ENCODE results near the gene PWWP2B.

The PWWP2B gene

GRCh38 chr10:132356621-132357195, 40.3 kb upstream of the PWWP2B start:
- Mint-ChIP-seq H3K4me1 (peaks cover 10% of the 10 kb centered on the region), H3K27ac (ENCODE audit: low read depth) (no peak overlapping the region), H3K9me3 (no peaks in the 10 kb centered on the region), H3K27me3 (no peaks in the 10 kb centered on the region), H3K4me3 (no peak overlapping the region), H3K36me3 (ENCODE audit: insufficient read depth) (no peaks in the 10 kb centered on the region)
- DNase-seq (ENCODE audit: low spot score in 2 of 2) (no peak), ATAC-seq (replicated peaks; ENCODE audit: extremely low read depth, poor library complexity, severe bottlenecking) (no peak)

DNA sequence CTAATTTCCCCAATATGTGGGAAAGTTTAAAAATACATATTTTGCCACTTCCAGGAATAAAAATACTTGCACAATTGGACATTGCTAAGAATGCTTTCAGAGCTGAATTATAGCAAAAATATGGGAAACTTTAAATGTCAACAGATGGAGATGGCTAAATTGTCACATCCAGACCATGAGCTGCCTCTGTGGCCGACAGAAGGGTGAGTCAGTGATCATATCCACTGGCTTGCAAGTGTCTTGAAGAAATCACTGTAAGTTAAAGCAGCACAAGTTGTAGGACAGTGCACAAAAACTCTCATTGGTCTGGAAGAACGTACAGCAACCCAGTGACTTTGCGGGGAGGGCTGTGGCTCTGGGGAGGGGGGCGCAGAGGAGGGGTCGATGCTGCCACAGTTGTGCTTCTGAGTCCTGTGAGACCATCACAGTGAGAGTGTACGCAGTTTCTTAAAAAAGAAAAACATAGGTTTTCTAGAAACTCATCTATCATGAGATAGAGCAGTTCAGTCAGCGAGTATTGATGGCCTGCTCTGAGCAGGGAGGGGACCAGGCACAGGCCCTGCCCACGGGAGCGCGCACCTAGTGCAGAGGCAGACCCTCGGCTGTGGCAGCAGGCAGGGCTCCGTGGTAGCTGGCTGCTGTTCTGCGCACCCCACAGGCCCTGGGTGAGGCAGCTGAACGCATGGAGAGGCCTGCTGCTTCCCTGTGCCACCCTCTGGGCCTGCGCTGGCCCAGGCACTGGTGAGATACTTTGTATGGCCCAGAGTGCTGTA, 39.5 kb upstream of the PWWP2B start:
- no peak for DNase-seq (ENCODE audit: low spot score in 2 of 2)
- Mint-ChIP-seq H3K27ac (ENCODE audit: low read depth) (peak overlapping the region; percentile 83), H3K36me3 (ENCODE audit: insufficient read depth) (no peaks in the 10 kb centered on the region), H3K4me1 (peaks cover 10% of the 10 kb centered on the region), H3K9me3 (no peaks in the 10 kb centered on the region), H3K27me3 (no peaks in the 10 kb centered on the region), H3K4me3 (no peak overlapping the region)
- ATAC-seq (replicated peaks; ENCODE audit: extremely low read depth, poor library complexity, severe bottlenecking): no peak

DNA sequence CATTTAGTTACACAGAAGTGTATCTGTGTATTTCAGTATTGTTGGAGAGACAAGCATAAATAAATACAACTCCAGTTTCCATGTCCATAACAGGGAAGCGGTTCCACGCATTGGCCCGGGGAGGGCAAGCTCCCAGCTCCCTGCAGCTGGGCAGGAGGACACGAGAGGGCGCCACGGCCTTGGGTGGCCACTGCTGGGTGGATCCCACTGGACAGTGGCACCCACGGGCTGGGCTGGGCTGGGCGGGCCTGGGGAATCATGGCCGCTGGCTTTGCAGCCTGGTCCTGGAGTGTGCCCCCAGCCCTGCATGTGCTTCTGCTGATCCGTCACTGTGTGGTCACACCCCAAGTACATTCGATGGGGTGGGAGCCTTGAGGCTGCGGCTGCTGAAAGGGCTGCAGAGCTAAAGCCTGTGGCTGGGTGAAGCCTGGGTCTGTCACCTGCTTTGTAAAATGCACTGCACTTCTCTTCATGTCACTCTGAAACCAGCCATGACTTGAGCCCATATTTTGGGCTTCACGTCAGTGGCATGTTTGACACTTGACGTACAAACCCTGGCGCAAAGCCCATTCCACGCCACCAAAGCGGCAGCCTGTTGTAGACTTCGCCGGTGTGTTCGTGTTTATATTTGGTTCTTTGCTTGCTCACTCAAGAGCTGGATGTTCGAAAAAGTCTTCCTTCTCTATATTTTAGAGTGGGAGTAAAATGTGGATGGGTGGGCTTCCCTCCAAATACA, 37.5 kb upstream of the PWWP2B start:
- ATAC-seq (replicated peaks; ENCODE audit: extremely low read depth, poor library complexity, severe bottlenecking) (no peak), DNase-seq (ENCODE audit: low spot score in 2 of 2) (no peak)
- H3K4me1 Mint-ChIP-seq: no peaks in the 10 kb centered on the region
- H3K27me3 Mint-ChIP-seq: no peaks in the 10 kb centered on the region
- no peak overlapping the region for H3K4me3 Mint-ChIP-seq
- no peaks in the 10 kb centered on the region for H3K36me3 Mint-ChIP-seq (ENCODE audit: insufficient read depth)
- no peaks in the 10 kb centered on the region for H3K9me3 Mint-ChIP-seq
- H3K27ac Mint-ChIP-seq (ENCODE audit: low read depth): no peak overlapping the region

DNA sequence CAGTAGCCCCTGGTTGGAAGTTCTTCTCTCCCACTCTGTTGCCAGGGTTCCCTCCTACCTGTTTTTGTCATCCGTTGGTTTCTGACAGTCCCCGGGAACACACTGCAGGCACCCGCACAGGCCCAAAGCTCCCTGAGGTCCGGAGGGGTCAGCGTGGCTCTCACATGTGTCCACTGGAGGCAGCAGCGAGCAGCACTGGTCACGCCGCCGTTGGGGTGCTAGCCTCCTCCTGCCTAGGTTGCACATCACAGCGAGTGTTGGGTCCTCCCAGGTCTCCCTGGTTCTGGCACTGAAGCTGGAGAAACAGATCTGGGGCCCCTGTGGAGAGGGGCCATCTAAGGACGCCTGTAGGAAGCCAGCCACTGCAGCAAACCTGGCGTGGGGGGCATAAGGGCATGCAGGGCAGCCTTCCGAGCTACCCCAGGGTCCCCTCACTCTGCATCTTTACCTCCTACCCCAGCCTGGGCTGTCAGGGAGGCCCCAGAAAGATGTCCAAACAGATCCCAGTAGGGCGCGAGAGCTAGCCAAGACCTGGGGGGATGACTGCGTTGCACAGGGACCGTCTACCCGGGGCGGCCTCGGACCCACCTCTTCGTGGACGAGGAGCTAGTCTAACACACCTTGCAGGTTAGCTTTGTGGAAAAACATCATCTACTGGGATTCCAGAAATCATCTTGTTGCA, 36.1 kb upstream of the PWWP2B start:
- Mint-ChIP-seq H3K9me3 (no peaks in the 10 kb centered on the region), H3K4me3 (no peak overlapping the region), H3K27ac (ENCODE audit: low read depth) (no peak overlapping the region), H3K27me3 (no peaks in the 10 kb centered on the region), H3K36me3 (ENCODE audit: insufficient read depth) (no peaks in the 10 kb centered on the region), H3K4me1 (no peaks in the 10 kb centered on the region)
- DNase-seq (ENCODE audit: low spot score in 2 of 2) (no peak), ATAC-seq (replicated peaks; ENCODE audit: extremely low read depth, poor library complexity, severe bottlenecking) (no peak)

- Mint-ChIP-seq H3K9me3 (no peaks in the 10 kb centered on the region), H3K27me3 (no peaks in the 10 kb centered on the region), H3K4me1 (no peaks in the 10 kb centered on the region), H3K27ac (ENCODE audit: low read depth) (no peak overlapping the region), H3K36me3 (ENCODE audit: insufficient read depth) (no peaks in the 10 kb centered on the region), H3K4me3 (no peak overlapping the region)
- no peak for ATAC-seq (replicated peaks; ENCODE audit: extremely low read depth, poor library complexity, severe bottlenecking)
- no peak for DNase-seq (ENCODE audit: low spot score in 2 of 2)
Observed at GRCh38 chr10:132361581-132362101, 35.4 kb upstream of the PWWP2B start.

DNA sequence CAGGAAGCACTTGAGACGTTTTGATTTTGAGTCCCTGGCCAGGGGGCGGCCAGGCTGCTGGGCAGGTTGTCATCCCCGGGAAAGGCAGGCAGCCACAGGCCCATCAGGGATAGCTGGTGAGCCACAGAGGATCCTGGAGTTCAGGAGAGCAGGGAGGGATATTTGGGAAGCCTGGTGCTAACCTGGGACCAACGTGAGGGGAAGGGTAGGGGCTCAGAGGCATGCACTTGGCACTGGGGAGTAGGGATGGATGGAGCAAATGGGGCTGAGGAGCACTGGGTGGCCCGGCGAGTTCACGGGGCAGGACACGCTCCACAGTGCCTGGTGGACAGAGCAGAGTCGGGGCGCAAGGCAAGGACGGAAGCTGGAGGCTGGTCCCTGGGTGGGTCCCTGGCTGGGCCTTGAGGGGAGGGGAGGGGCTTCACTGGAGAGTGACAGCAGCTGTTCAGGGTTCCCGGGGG, 34.8 kb upstream of the PWWP2B start:
- no peak overlapping the region for H3K27ac Mint-ChIP-seq (ENCODE audit: low read depth)
- ATAC-seq (replicated peaks; ENCODE audit: extremely low read depth, poor library complexity, severe bottlenecking) (no peak), DNase-seq (ENCODE audit: low spot score in 2 of 2) (no peak)
- no peaks in the 10 kb centered on the region for H3K36me3 Mint-ChIP-seq (ENCODE audit: insufficient read depth)
- H3K27me3 Mint-ChIP-seq: no peaks in the 10 kb centered on the region
- no peaks in the 10 kb centered on the region for H3K4me1 Mint-ChIP-seq
- no peaks in the 10 kb centered on the region for H3K9me3 Mint-ChIP-seq
- H3K4me3 Mint-ChIP-seq: no peak overlapping the region

DNA sequence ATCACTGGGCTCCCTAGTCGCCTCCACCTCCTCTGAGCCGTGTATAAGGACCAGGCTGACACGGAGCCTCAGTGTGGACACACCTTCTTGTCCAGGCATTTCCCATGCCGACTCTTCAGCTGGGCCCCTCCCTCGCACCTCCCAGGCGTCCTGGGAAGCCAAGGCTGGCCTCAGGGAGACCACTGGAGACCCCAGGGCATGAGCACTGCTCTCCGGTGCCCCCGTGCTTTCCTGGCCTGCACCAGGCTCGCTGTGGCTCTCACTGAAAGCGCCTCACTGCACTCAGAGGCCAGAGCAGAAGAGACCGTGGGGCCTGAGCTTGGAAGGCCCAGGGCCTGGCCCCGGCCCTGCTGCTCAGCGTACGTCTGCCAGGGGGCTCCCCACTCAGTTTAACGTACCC, 33.6 kb upstream of the PWWP2B start:
- H3K36me3 Mint-ChIP-seq (ENCODE audit: insufficient read depth): peaks cover 1% of the 10 kb centered on the region
- no peaks in the 10 kb centered on the region for H3K27me3 Mint-ChIP-seq
- H3K4me3 Mint-ChIP-seq: no peak overlapping the region
- no peak for DNase-seq (ENCODE audit: low spot score in 2 of 2)
- no peaks in the 10 kb centered on the region for H3K9me3 Mint-ChIP-seq
- no peak overlapping the region for H3K27ac Mint-ChIP-seq (ENCODE audit: low read depth)
- ATAC-seq (replicated peaks; ENCODE audit: extremely low read depth, poor library complexity, severe bottlenecking): no peak
- no peaks in the 10 kb centered on the region for H3K4me1 Mint-ChIP-seq

GRCh38 chr10:132363921-132364593, 32.9 kb upstream of the PWWP2B start:
- Mint-ChIP-seq H3K36me3 (ENCODE audit: insufficient read depth) (peaks cover 4% of the 10 kb centered on the region), H3K27me3 (no peaks in the 10 kb centered on the region), H3K27ac (ENCODE audit: low read depth) (peak overlapping the region; percentile 74), H3K4me3 (no peak overlapping the region), H3K9me3 (no peaks in the 10 kb centered on the region), H3K4me1 (no peaks in the 10 kb centered on the region)
- ATAC-seq (replicated peaks; ENCODE audit: extremely low read depth, poor library complexity, severe bottlenecking) (peak; percentile 58), DNase-seq (ENCODE audit: low spot score in 2 of 2) (no peak)

- Mint-ChIP-seq H3K9me3 (no peaks in the 10 kb centered on the region), H3K27ac (ENCODE audit: low read depth) (peak overlapping the region; percentile 74), H3K36me3 (ENCODE audit: insufficient read depth) (peaks cover 4% of the 10 kb centered on the region), H3K4me3 (no peak overlapping the region), H3K27me3 (no peaks in the 10 kb centered on the region), H3K4me1 (no peaks in the 10 kb centered on the region)
- ATAC-seq (replicated peaks; ENCODE audit: extremely low read depth, poor library complexity, severe bottlenecking) (no peak), DNase-seq (ENCODE audit: low spot score in 2 of 2) (no peak)
Observed at GRCh38 chr10:132364594-132364970, 32.4 kb upstream of the PWWP2B start.

- no peak overlapping the region for H3K4me3 Mint-ChIP-seq
Observed at GRCh38 chr10:132365102-132365501, 31.9 kb upstream of the PWWP2B start.

DNA sequence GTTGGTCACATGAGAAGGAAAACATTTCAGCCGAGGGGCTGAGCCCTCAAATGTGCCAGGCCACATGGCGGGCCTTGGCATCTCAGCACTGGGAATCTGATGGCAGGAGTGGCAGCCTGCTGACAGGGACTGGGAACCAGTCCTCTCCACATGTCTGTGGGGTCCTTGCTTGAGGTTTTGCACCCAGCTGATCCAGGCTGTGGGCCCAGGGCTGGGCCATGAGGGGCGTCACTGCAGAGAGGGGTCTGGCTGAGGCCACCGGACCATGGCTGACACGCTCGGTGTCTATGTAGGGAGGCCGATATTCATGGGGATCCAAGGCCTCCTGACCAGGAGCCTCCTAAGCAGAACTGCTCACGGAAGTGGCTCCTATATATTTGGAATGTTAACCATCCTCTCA, 31.0 kb upstream of the PWWP2B start:
- ATAC-seq (replicated peaks; ENCODE audit: extremely low read depth, poor library complexity, severe bottlenecking): no peak
- no peak overlapping the region for H3K27ac Mint-ChIP-seq (ENCODE audit: low read depth)

More at GRCh38 chr10:132365102-132365501, 31.9 kb upstream of the PWWP2B start:
- Mint-ChIP-seq H3K4me1 (no peaks in the 10 kb centered on the region), H3K9me3 (no peaks in the 10 kb centered on the region), H3K36me3 (ENCODE audit: insufficient read depth) (peaks cover 4% of the 10 kb centered on the region), H3K27ac (ENCODE audit: low read depth) (peak overlapping the region; percentile 74), H3K27me3 (no peaks in the 10 kb centered on the region)
- DNase-seq (ENCODE audit: low spot score in 2 of 2) (no peak), ATAC-seq (replicated peaks; ENCODE audit: extremely low read depth, poor library complexity, severe bottlenecking) (no peak)

GRCh38 chr10:132366499-132366898, 30.5 kb upstream of the PWWP2B start:
- H3K27me3 Mint-ChIP-seq: peaks cover 1% of the 10 kb centered on the region
- no peaks in the 10 kb centered on the region for H3K4me1 Mint-ChIP-seq
- no peaks in the 10 kb centered on the region for H3K9me3 Mint-ChIP-seq
- H3K27ac Mint-ChIP-seq (ENCODE audit: low read depth): no peak overlapping the region
- no peak for DNase-seq (ENCODE audit: low spot score in 2 of 2)
- peaks cover 4% of the 10 kb centered on the region for H3K36me3 Mint-ChIP-seq (ENCODE audit: insufficient read depth)
- ATAC-seq (replicated peaks; ENCODE audit: extremely low read depth, poor library complexity, severe bottlenecking): no peak
- H3K4me3 Mint-ChIP-seq: no peak overlapping the region

More for the DNA sequence above, 31.0 kb upstream of the PWWP2B start:
- H3K36me3 Mint-ChIP-seq (ENCODE audit: insufficient read depth): peaks cover 4% of the 10 kb centered on the region
- no peak for DNase-seq (ENCODE audit: low spot score in 2 of 2)
- H3K4me1 Mint-ChIP-seq: no peaks in the 10 kb centered on the region
- no peaks in the 10 kb centered on the region for H3K27me3 Mint-ChIP-seq
- no peak overlapping the region for H3K4me3 Mint-ChIP-seq
- H3K9me3 Mint-ChIP-seq: no peaks in the 10 kb centered on the region

Measured in central memory CD8-positive, alpha-beta T cell (primary cell).